ENCODE results near the gene DELE1. TPM values are rescaled to one million over a fixed set of nuclear protein-coding genes. Genes with fewer than 3 reads are reported as not detected.

Gene DELE1
- total and polyA plus RNA-seq, 3 experiments from 2014 or later, result 27.3 to 50.2 (median 48.8) TPM

DNA sequence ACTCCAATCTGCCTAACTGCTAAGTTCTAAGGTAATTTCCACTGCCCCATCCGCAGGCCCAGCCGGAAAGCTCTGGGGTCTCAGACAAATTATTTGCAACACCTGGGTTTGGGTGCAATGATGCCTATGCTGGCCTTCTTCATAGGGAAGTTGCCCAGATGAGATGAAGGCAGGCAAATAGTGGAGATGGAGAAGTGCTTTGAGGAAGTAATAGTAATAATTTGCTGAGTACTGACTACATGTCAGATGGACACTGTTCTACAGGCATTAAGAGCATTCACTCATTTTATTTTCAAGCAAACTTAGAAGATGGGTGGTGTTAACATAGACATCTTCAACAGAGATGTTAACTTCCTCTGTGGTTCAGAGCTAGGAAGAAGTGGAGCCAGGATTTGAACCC, 30.5 kb downstream of the DELE1 start:
- Histone ChIP-seq H3K4me1 (ENCODE audit: insufficient read depth, low read length) (peaks cover 14% of the 10 kb centered on the region), H3K27ac (ENCODE audit: low read depth, low read length) (no peak overlapping the region), H3K9me3 (ENCODE audit: low read length) (no peaks in the 10 kb centered on the region), H3K27me3 (ENCODE audit: insufficient read depth, low read length, poor library complexity, severe bottlenecking) (no peaks in the 10 kb centered on the region), H3K36me3 (ENCODE audit: insufficient read depth, low read length) (no peaks in the 10 kb centered on the region), H3K4me3 (ENCODE audit: low read length) (no peak overlapping the region)
- Mint-ChIP-seq H3K36me3 (peaks cover 0 to 9% (median 6%) of the 10 kb centered on the region in 3 donors), H3K27me3 (no peaks in the 10 kb centered on the region), H3K9me3 (no peaks in the 10 kb centered on the region), H3K27ac (no peak overlapping the region), H3K4me3 (no peak overlapping the region), H3K4me1 (peaks cover 20 to 25% (median 24%) of the 10 kb centered on the region in 3 donors)
- ChIA-PET POLR2A (no interaction called here), CTCF (interaction anchor here (1.0 to 1.4 kb wide), 2 partner anchors 9 to 290 kb away, joined by 3 read pairs; no protein-coding TSS in a partner anchor)
- DNase-seq, result no peak

- no peak overlapping the region for H3K4me3 ChIP-seq (ENCODE audit: low read length)
- no peak overlapping the region for H3K27ac ChIP-seq (ENCODE audit: low read depth, low read length)
- Mint-ChIP-seq H3K4me1 (peaks cover 39 to 46% (median 43%) of the 10 kb centered on the region in 3 donors), H3K27me3 (no peaks in the 10 kb centered on the region), H3K9me3 (no peaks in the 10 kb centered on the region), H3K27ac (peak overlapping the region in 3 of 8 donors; percentile 37 to 70 (median 56)), H3K36me3 (peaks cover 0 to 7% (median 2%) of the 10 kb centered on the region in 3 donors), H3K4me3 (no peak overlapping the region)
- ChIA-PET CTCF (interaction anchor here (0.7 to 3.4 kb wide), 8 partner anchors 12 to 292 kb away, joined by 3 to 25 read pairs (median 4); partner anchors contain the start of genes PCDH1 and RNF14), POLR2A (interaction anchor here (0.7 kb wide), 1 partner anchor 79 kb away, joined by 3 read pairs; no protein-coding TSS in a partner anchor)
- no peaks in the 10 kb centered on the region for H3K36me3 ChIP-seq (ENCODE audit: insufficient read depth, low read length)
- H3K27me3 ChIP-seq (ENCODE audit: insufficient read depth, low read length, poor library complexity, severe bottlenecking), result no peaks in the 10 kb centered on the region
- H3K9me3 ChIP-seq (ENCODE audit: low read length), result no peaks in the 10 kb centered on the region
- peaks cover 39% of the 10 kb centered on the region for H3K4me1 ChIP-seq (ENCODE audit: insufficient read depth, low read length)
- no peak for DNase-seq
These were observed 33.8 kb downstream of the DELE1 start for GRCh38 chr5:141957367-141957996.

DNA sequence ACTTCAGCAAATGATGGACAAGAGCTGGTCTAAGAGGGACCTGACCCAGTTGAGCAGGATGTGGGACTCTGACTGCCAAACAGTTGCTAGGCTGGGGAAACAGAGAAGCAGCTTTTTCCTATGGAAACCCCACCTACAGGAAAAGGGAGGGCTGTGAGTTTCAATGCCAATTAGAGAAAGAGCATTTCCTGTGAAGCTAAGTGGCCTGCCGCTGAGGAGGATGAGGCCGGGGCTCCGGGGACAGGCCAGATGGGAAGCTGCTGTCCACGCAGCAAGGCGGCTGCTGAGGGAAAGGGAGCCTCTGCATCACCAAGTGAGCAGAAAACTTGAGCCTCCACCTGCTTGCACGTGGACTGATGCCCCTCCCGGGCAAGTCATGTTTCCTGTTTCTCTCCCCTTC, 34.4 kb downstream of the DELE1 start, which contains the start of gene PCDH12:
Gene PCDH12, minus strand, starts transcription at position 90 of the 400 bp plus-strand sequence. CDS start 351 bp downstream, outside the sequence.
- CTCF ChIA-PET, result interaction anchor here (0.8 to 5.6 kb wide), 6 partner anchors 11 to 293 kb away, joined by 3 to 50 read pairs (median 12); partner anchors contain the start of gene RNF14
- H3K9me3 ChIP-seq (ENCODE audit: low read length), result no peaks in the 10 kb centered on the region
- peak within 1 kb of the TSS in 6 of 8 donors; percentile 24 to 91 (median 54) for H3K27ac Mint-ChIP-seq
- peaks cover 42 to 50% (median 48%) of the 10 kb centered on the region in 3 donors for H3K4me1 Mint-ChIP-seq
- no peaks in the 10 kb centered on the region for H3K36me3 ChIP-seq (ENCODE audit: insufficient read depth, low read length)
- POLR2A ChIA-PET, result interaction anchor here (0.7 kb wide), 1 partner anchor 79 kb away, joined by 3 read pairs; no protein-coding TSS in a partner anchor
- H3K27me3 ChIP-seq (ENCODE audit: insufficient read depth, low read length, poor library complexity, severe bottlenecking), result no peaks in the 10 kb centered on the region
- no peak within 1 kb of the TSS for H3K27ac ChIP-seq (ENCODE audit: low read depth, low read length)
- peak within 1 kb of the TSS in 5 of 7 donors; percentile 0 to 41 (median 29) for H3K4me3 Mint-ChIP-seq
- H3K27me3 Mint-ChIP-seq, result no peaks in the 10 kb centered on the region
- H3K4me1 ChIP-seq (ENCODE audit: insufficient read depth, low read length), result peaks cover 39% of the 10 kb centered on the region
- no peak within 1 kb of the TSS for H3K4me3 ChIP-seq (ENCODE audit: low read length)
- peaks cover 0 to 7% (median 2%) of the 10 kb centered on the region in 3 donors for H3K36me3 Mint-ChIP-seq
- DNase-seq, result no peak
- H3K9me3 Mint-ChIP-seq, result no peaks in the 10 kb centered on the region

DNA sequence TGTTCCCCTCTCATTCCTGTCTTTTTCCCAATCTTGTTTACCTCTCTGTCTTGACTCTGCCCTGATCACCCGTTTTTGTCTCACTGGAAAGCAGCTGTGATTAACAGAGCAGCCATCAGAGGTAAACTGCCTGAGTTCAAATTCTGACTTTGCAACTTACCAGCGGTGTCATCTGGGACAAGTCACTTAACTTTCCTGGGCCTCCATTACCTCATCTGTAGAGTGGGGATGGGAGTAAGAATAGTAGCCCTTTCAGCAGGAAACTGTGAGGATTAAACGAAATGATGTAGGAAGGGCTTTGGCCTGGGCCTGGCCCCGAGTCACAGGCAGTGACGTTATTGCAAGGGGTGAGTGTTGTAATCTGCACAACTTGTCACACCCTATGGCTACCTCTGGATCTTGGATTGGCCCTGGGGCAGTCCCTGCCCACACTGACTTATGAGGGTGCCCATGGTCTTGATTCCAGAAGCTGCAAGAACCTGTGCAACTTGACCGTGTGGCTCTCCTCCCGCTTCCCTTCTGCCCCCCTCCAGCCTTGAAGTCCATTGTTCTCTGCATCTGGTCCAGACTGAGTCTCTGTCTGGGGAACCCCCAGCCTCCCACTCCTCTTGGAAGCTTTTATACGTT, 35.0 kb downstream of the DELE1 start:
- Histone ChIP-seq H3K4me3 (ENCODE audit: low read length) (no peak overlapping the region), H3K27ac (ENCODE audit: low read depth, low read length) (no peak overlapping the region), H3K27me3 (ENCODE audit: insufficient read depth, low read length, poor library complexity, severe bottlenecking) (no peaks in the 10 kb centered on the region), H3K9me3 (ENCODE audit: low read length) (no peaks in the 10 kb centered on the region), H3K36me3 (ENCODE audit: insufficient read depth, low read length) (no peaks in the 10 kb centered on the region), H3K4me1 (ENCODE audit: insufficient read depth, low read length) (peaks cover 39% of the 10 kb centered on the region)
- ChIA-PET POLR2A (interaction anchor here (0.7 kb wide), 1 partner anchor 80 kb away, joined by 3 read pairs; no protein-coding TSS in a partner anchor), CTCF (interaction anchor here (0.8 to 5.6 kb wide), 9 partner anchors 10 to 293 kb away, joined by 3 to 100 read pairs (median 25); partner anchors contain the start of genes PCDH1 and RNF14)
- DNase-seq, result no peak
- Mint-ChIP-seq H3K27me3 (no peaks in the 10 kb centered on the region), H3K9me3 (no peaks in the 10 kb centered on the region), H3K36me3 (peaks cover 0 to 7% (median 2%) of the 10 kb centered on the region in 3 donors), H3K27ac (peak overlapping the region in 4 of 8 donors; percentile 24 to 91 (median 68)), H3K4me3 (peak overlapping the region in 4 of 7 donors; percentile 0 to 41 (median 30)), H3K4me1 (peaks cover 42 to 50% (median 48%) of the 10 kb centered on the region in 3 donors)

DNA sequence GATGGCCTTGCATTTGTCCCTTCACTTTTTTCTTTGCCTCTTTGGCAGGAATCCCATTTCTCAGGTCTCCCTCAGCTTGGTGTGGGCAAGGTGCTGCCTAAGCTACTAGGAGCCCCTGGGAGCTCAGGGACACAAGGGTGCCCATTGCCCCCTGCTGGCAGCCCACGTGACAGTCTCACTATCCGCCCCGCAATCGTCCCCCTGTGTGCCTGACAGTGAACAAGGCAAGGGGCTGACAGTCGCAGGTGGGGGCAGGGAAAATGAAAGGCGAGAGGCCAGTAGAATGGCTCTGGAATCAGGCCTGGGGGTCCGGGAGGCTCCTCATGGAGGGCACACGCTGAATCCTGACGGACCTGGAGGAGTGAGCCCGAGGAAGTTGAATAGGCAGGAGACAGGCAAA, 36.3 kb downstream of the DELE1 start:
- no peaks in the 10 kb centered on the region for H3K36me3 ChIP-seq (ENCODE audit: insufficient read depth, low read length)
- Mint-ChIP-seq H3K27me3 (no peaks in the 10 kb centered on the region), H3K9me3 (no peaks in the 10 kb centered on the region), H3K4me3 (no peak overlapping the region), H3K36me3 (peaks cover 0 to 3% (median 2%) of the 10 kb centered on the region in 3 donors), H3K27ac (peak overlapping the region in 1 of 8 donors; percentile 14), H3K4me1 (peaks cover 42 to 50% (median 48%) of the 10 kb centered on the region in 3 donors)
- ChIA-PET CTCF (interaction anchor here (0.8 to 5.6 kb wide), 37 partner anchors 10 to 309 kb away, joined by 3 to 100 read pairs (median 5); partner anchors contain the start of genes DELE1, FCHSD1, NDFIP1 and PCDH1), POLR2A (interaction anchor here (1.0 to 2.6 kb wide), 9 partner anchors 9 to 323 kb away, joined by 3 to 27 read pairs (median 5); partner anchors contain the start of genes DELE1, FCHSD1, HDAC3 and NDFIP1)
- no peaks in the 10 kb centered on the region for H3K9me3 ChIP-seq (ENCODE audit: low read length)
- peak in 1 of 5 donors; percentile 47 for DNase-seq
- peaks cover 39% of the 10 kb centered on the region for H3K4me1 ChIP-seq (ENCODE audit: insufficient read depth, low read length)
- H3K4me3 ChIP-seq (ENCODE audit: low read length), result no peak overlapping the region
- H3K27ac ChIP-seq (ENCODE audit: low read depth, low read length), result no peak overlapping the region
- H3K27me3 ChIP-seq (ENCODE audit: insufficient read depth, low read length, poor library complexity, severe bottlenecking), result no peaks in the 10 kb centered on the region

DNA sequence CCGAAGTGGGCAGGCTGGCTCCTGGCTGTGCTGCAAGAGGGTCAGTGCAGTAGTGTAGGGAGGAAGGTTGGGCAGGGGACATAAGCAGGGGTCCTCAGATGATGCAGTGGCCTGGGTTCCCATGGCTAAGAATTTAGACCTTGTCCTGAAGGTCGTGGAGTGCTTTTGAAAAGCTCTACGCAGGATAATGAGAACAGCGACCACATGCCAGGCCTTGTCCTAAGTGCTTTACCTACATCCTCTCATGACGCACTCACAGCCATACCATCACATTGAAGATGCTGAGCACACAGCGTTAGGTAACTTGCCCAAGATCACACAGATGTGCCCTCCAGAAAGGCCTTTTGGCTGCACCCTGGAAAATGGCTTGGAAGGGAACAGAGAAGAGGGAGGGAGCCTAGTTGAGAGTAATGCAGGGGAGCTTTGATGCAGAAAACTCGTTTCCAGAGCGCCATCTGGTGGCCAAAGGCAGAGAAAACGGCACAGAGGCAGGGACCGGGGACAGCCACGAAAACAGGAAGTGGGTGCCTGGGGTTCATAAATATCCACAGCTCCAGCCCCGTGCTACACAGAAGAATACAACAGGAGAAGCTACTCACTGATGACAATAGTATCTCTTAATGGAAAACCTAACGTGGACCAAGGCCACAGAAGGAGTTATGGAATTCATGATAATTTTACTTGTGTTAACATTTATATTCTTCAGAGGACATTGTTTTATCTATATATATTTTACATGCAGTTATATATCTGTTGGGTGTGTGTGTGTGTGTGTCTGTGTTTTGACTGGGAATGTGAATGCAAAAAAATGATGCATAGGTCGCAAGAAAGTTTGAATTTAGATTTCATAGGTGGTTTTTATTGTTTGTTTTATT, 37.0 kb downstream of the DELE1 start:
- peak overlapping the region; percentile 8 to 92 (median 84) for H3K27ac Mint-ChIP-seq
- no peak overlapping the region for H3K27ac ChIP-seq (ENCODE audit: low read depth, low read length)
- no peaks in the 10 kb centered on the region for H3K9me3 ChIP-seq (ENCODE audit: low read length)
- DNase-seq, result peak; percentile 82 to 91 (median 84)
- H3K36me3 ChIP-seq (ENCODE audit: insufficient read depth, low read length), result no peaks in the 10 kb centered on the region
- H3K36me3 Mint-ChIP-seq, result peaks cover 0 to 3% (median 2%) of the 10 kb centered on the region in 3 donors
- H3K27me3 Mint-ChIP-seq, result no peaks in the 10 kb centered on the region
- H3K4me3 Mint-ChIP-seq, result peak overlapping the region; percentile 6 to 76 (median 52)
- H3K4me1 Mint-ChIP-seq, result peaks cover 42 to 50% (median 48%) of the 10 kb centered on the region in 3 donors
- no peaks in the 10 kb centered on the region for H3K9me3 Mint-ChIP-seq
- H3K4me3 ChIP-seq (ENCODE audit: low read length), result peak overlapping the region; percentile 28
- H3K4me1 ChIP-seq (ENCODE audit: insufficient read depth, low read length), result peaks cover 39% of the 10 kb centered on the region
- CTCF ChIA-PET, result interaction anchor here (0.7 to 5.6 kb wide), 55 partner anchors 9 to 310 kb away, joined by 3 to 100 read pairs (median 4); partner anchors contain the start of genes DELE1, FCHSD1, NDFIP1 and PCDH1
- POLR2A ChIA-PET, result interaction anchor here (1.0 to 2.6 kb wide), 11 partner anchors 9 to 324 kb away, joined by 3 to 27 read pairs (median 7); partner anchors contain the start of genes DELE1, FCHSD1, HDAC3 and NDFIP1
- no peaks in the 10 kb centered on the region for H3K27me3 ChIP-seq (ENCODE audit: insufficient read depth, low read length, poor library complexity, severe bottlenecking)

GRCh38 chr5:141961466-141961865, 37.8 kb downstream of the DELE1 start:
- H3K27me3 ChIP-seq (ENCODE audit: insufficient read depth, low read length, poor library complexity, severe bottlenecking), result no peaks in the 10 kb centered on the region
- ChIA-PET POLR2A (interaction anchor here (1.3 to 2.6 kb wide), 7 partner anchors 8 to 278 kb away, joined by 4 to 27 read pairs (median 9); partner anchors contain the start of genes DELE1 and RNF14), CTCF (interaction anchor here (0.7 to 5.6 kb wide), 46 partner anchors 9 to 311 kb away, joined by 3 to 100 read pairs (median 4); partner anchors contain the start of genes DELE1, FCHSD1, NDFIP1 and PCDH1)
- Mint-ChIP-seq H3K4me1 (peaks cover 42 to 50% (median 48%) of the 10 kb centered on the region in 3 donors), H3K27me3 (no peaks in the 10 kb centered on the region), H3K9me3 (no peaks in the 10 kb centered on the region), H3K4me3 (peak overlapping the region in 5 of 7 donors; percentile 19 to 76 (median 49)), H3K27ac (peak overlapping the region in 7 of 8 donors; percentile 8 to 92 (median 87)), H3K36me3 (peaks cover 0 to 1% (median 1%) of the 10 kb centered on the region in 3 donors)
- H3K9me3 ChIP-seq (ENCODE audit: low read length), result no peaks in the 10 kb centered on the region
- H3K4me1 ChIP-seq (ENCODE audit: insufficient read depth, low read length), result peaks cover 39% of the 10 kb centered on the region
- no peak overlapping the region for H3K27ac ChIP-seq (ENCODE audit: low read depth, low read length)
- H3K36me3 ChIP-seq (ENCODE audit: insufficient read depth, low read length), result no peaks in the 10 kb centered on the region
- peak overlapping the region; percentile 28 for H3K4me3 ChIP-seq (ENCODE audit: low read length)
- no peak for DNase-seq

Measured in CD8-positive, alpha-beta memory T cell (primary cell).